OCI-LY7 (cell line): ENCODE data around the gene GRHL1.
A peak's percentile ranks its signal among the peaks of the same experiment; 100 is the strongest.

ENCODE experiments used
- EZH2phosphoT487 ChIP-seq: fragments of 200-600 bp; sonication (generic); IDR thresholded peaks from 2 replicates; pipeline ENCODE4 v1.6.1; 2018; ENCODE audit warnings: low read depth, borderline replicate concordance, mild to moderate bottlenecking, mixed run types, antibody characterized with exemption, low read length, moderate library complexity, mixed read lengths
- TF ChIP-seq, protein P1 (sequence below): fragments of 200-600 bp; sonication (generic); conservative IDR thresholded peaks from 2 replicates; pipeline ENCODE4 v1.5.1; 2014; ENCODE audit warnings: mild to moderate bottlenecking, antibody characterized with exemption, low read length, moderate library complexity, mixed read lengths

- TF ChIP-seq, protein P1, sequence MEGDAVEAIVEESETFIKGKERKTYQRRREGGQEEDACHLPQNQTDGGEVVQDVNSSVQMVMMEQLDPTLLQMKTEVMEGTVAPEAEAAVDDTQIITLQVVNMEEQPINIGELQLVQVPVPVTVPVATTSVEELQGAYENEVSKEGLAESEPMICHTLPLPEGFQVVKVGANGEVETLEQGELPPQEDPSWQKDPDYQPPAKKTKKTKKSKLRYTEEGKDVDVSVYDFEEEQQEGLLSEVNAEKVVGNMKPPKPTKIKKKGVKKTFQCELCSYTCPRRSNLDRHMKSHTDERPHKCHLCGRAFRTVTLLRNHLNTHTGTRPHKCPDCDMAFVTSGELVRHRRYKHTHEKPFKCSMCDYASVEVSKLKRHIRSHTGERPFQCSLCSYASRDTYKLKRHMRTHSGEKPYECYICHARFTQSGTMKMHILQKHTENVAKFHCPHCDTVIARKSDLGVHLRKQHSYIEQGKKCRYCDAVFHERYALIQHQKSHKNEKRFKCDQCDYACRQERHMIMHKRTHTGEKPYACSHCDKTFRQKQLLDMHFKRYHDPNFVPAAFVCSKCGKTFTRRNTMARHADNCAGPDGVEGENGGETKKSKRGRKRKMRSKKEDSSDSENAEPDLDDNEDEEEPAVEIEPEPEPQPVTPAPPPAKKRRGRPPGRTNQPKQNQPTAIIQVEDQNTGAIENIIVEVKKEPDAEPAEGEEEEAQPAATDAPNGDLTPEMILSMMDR, result peak; percentile 55
- TF ChIP-seq EZH2phosphoT487, result no peak
Measured at GRCh38 chr2:10036095-10036884, 84.8 kb downstream of the GRHL1 start.
